ENCODE data around the gene RABGEF1.
"Not testable (repeated sequence)": the region's sequence is repeated elsewhere in the genome, so short reads cannot be mapped to it uniquely, and the experiment has no call there.

Gene RABGEF1

DNA sequence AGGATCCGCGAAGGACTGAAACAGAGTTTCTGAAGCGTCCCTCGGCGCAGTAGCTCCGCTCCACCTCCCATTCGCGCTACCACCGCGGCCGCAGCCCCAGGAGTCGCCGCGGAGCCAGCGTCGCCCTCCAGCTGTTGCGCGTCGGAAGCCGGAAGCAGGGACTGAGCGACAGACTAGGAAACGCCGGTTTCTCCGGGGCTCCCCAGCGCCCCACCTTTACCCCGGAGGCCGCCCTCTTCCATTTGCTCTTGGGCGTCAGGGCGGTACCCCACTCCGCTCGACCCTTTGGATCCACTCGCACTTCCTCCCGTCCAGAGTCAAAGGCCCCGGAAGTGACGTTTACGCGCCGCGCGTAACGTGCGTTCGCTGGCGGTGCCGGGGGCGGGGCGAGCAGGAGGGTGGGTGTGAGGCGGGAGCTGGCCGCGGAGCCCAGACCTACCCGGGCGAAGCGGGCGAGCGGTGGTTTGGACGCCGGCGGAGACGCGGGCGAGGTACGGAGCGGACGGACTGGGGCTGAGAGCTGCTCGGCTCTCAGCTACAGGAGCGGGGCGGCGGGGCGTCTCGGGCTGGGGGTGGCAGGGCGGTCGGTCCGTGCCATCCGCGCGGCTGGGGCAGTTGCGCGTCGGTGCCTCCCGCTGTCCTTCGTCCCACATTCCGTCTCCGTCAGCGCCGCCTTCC is at the start of gene RABGEF1:
TSS of gene RABGEF1 (plus strand) at position 432 of the 678 bp plus-strand sequence. CDS start 31,167 bp downstream, outside the sequence.
- Histone ChIP-seq H3K27me3 (ENCODE audit: control insufficient read depth, insufficient read depth, low read length) (no peaks in the 10 kb centered on the region), H3K27ac (ENCODE audit: low read depth, low read length) (peak within 1 kb of the TSS; percentile 98), H3K4me3 (ENCODE audit: low read length) (peak within 1 kb of the TSS; percentile 95), H3K36me3 (ENCODE audit: control insufficient read depth, insufficient read depth, low read length) (no peaks in the 10 kb centered on the region), H3K9ac (ENCODE audit: low read length) (peak within 1 kb of the TSS; percentile 93), H3K4me1 (ENCODE audit: control insufficient read depth, insufficient read depth, low read length) (peaks cover 4% of the 10 kb centered on the region)

DNA sequence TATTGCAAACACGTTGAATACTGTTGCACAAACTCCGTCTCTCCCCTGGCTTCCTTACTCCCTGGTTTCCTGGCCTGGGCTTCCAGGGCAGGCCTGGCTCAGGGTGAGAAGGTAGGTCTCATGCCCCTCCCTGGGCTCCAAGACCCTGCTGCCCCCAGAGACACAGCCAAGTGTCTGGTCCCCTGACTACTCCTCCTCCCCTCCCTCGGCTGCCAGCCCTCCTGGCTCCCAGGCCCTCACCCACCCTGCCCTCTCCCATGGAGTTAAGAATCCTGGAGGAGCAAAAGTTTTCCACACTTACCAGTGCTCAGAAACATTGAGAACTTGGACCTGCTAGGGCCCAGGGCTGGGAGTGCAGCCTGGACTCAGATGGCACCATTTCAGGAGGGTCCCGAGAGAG is 47.2 kb upstream of the RABGEF1 start:
- H3K36me3 ChIP-seq (ENCODE audit: control insufficient read depth, insufficient read depth, low read length), result no peaks in the 10 kb centered on the region
- H3K27me3 ChIP-seq (ENCODE audit: control insufficient read depth, insufficient read depth, low read length), result no peaks in the 10 kb centered on the region
- no peak overlapping the region for H3K9ac ChIP-seq (ENCODE audit: low read length)
- H3K27ac ChIP-seq (ENCODE audit: low read depth, low read length), result no peak overlapping the region
- no peaks in the 10 kb centered on the region for H3K4me1 ChIP-seq (ENCODE audit: control insufficient read depth, insufficient read depth, low read length)
- no peak overlapping the region for H3K4me3 ChIP-seq (ENCODE audit: low read length)

DNA sequence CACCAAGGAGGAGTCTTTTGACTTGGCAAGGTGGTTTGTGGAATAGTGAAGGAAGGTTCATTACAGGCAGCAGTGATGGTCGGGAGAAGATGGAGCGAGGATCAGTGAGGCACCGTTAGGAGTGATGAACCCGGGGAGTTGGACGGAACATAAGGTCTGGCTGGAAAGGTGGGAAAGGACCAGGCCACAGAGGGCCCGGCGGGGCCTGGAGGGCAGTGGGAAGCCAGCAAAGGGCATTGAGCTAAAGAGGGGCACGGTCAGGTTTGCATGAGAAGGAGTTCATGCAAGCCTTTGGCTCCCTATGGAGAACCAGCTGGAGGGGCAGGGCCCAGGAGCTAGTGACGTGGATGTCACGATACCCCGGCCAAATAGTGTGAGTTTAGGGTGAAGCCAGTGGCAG is 46.2 kb upstream of the RABGEF1 start:
- H3K9ac ChIP-seq (ENCODE audit: low read length), result no peak overlapping the region
- H3K4me3 ChIP-seq (ENCODE audit: low read length), result no peak overlapping the region
- H3K27me3 ChIP-seq (ENCODE audit: control insufficient read depth, insufficient read depth, low read length), result no peaks in the 10 kb centered on the region
- H3K4me1 ChIP-seq (ENCODE audit: control insufficient read depth, insufficient read depth, low read length), result no peaks in the 10 kb centered on the region
- no peaks in the 10 kb centered on the region for H3K36me3 ChIP-seq (ENCODE audit: control insufficient read depth, insufficient read depth, low read length)
- no peak overlapping the region for H3K27ac ChIP-seq (ENCODE audit: low read depth, low read length)

DNA sequence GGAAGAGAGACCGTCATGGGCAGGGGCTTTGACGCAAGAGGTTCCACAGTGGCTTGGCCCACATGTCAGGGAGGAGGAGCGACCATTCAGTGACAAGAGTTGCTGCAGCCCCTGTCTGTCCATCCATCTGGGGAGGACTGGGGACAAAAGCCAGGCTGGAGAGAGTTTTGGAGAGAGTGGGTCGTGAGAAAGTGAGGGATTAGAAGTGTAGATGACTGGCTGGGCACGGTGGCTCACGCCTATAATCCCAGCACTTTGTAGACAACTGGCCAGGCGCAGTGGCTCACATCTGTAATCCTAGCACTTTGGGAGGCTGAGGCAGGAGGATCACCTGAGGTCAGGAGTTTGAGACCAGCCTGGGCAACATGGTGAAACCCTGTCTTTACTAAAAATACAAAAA is 45.1 kb upstream of the RABGEF1 start:
- not testable (repeated sequence) for H3K27me3 ChIP-seq (ENCODE audit: control insufficient read depth, insufficient read depth, low read length); H3K9ac ChIP-seq (ENCODE audit: low read length); H3K4me1 ChIP-seq (ENCODE audit: control insufficient read depth, insufficient read depth, low read length); H3K4me3 ChIP-seq (ENCODE audit: low read length); H3K27ac ChIP-seq (ENCODE audit: low read depth, low read length); H3K36me3 ChIP-seq (ENCODE audit: control insufficient read depth, insufficient read depth, low read length)

DNA sequence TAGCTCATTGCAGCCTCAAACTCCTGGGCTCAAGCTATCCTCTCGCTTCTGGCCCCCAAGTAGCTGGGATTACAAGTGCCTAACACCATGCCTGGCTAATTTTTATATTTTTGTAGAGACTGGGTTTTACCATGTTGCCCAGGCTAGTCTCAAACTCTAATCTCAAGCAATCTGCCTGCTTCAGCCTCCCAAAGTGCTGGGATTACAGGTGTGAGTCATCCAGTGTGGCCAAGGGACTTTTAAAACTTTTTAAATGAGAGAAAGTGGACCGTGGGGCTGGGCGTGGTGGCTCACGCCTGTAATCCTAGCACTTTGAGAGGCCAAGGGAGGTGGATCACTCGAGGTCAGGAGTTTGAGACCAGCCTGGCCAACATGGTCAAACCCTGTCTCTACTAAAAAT is 44.4 kb upstream of the RABGEF1 start:
- not testable (repeated sequence) for H3K27ac ChIP-seq (ENCODE audit: low read depth, low read length); H3K27me3 ChIP-seq (ENCODE audit: control insufficient read depth, insufficient read depth, low read length)

DNA sequence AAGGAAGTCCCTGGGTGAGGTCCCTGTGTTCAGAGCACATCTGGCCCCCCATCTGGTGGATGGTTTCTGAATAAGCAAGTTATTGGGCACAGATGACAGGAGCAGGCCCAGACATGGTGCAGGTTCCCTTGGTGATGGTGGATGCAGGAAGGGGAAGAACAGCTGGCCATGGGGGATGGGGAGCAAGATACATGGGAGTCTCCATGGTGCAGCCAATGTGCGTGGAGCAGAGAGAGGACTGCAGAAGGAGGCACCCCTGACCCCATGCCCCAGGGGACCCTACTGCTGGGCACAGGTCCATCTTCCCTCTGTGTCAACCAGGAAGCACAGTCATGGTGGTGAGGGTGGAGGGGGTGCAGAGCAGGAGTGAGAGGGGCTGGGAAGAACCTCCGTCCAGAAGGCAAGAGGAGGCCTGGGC is 43.8 kb upstream of the RABGEF1 start:
- Histone ChIP-seq H3K4me3 (ENCODE audit: low read length) (no peak overlapping the region), H3K27ac (ENCODE audit: low read depth, low read length) (no peak overlapping the region), H3K9ac (ENCODE audit: low read length) (no peak overlapping the region), H3K4me1 (ENCODE audit: control insufficient read depth, insufficient read depth, low read length) (no peaks in the 10 kb centered on the region), H3K36me3 (ENCODE audit: control insufficient read depth, insufficient read depth, low read length) (no peaks in the 10 kb centered on the region), H3K27me3 (ENCODE audit: control insufficient read depth, insufficient read depth, low read length) (no peaks in the 10 kb centered on the region)

More for the DNA sequence above, 44.4 kb upstream of the RABGEF1 start:
- H3K9ac ChIP-seq (ENCODE audit: low read length); H3K36me3 ChIP-seq (ENCODE audit: control insufficient read depth, insufficient read depth, low read length); H3K4me3 ChIP-seq (ENCODE audit: low read length); H3K4me1 ChIP-seq (ENCODE audit: control insufficient read depth, insufficient read depth, low read length): not testable (repeated sequence)

DNA sequence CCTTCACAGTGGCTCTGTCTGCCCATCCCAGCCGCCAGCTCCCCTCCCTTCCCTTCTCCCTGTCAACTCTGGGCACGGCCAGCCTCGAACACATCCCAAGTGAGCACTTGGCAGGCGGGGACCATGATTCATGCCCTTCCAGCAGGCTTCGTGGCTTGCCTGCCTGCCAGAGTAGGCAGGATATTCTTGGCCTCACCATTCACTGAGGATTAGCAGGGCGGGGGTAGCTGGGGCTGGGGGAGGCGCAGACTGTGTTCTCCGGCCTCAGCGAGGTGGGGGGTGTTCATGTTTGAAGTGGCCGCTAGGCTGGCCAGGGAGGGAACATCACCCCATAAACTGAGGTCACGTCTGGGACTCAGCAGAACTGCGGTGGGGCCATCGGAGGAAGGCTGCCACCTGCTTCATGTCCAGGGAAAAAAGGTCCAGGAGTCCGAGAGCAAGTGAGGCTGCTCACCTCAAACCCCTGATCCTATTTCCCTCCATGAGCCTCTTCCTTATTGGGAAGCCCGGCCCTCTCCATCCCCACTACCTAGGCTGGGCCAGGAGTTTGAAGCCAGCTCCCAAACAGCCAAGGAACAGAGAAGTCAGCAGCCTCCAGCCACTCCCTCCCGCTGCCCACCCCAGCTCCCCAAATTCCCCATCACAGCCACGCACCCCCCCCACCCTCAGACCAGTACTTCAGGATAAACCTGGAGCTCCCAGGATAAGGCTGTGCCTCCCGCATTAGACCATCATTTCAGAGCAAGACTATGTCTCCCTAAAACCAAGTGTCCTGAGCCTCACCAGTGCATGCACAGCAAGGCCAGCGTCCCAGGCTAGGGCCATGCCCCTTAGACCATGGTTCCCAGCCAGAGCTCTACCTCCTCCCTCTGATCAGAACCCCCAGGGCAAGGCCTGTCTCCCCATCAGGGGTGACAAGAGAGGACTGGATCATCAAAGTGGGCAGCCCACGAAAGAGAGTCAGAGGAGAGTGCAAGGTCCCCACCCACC is 42.8 kb upstream of the RABGEF1 start:
- no peaks in the 10 kb centered on the region for H3K36me3 ChIP-seq (ENCODE audit: control insufficient read depth, insufficient read depth, low read length)
- H3K9ac ChIP-seq (ENCODE audit: low read length), result no peak overlapping the region
- H3K27me3 ChIP-seq (ENCODE audit: control insufficient read depth, insufficient read depth, low read length), result no peaks in the 10 kb centered on the region
- peak overlapping the region; percentile 40 for H3K27ac ChIP-seq (ENCODE audit: low read depth, low read length)
- no peaks in the 10 kb centered on the region for H3K4me1 ChIP-seq (ENCODE audit: control insufficient read depth, insufficient read depth, low read length)
- no peak overlapping the region for H3K4me3 ChIP-seq (ENCODE audit: low read length)

DNA sequence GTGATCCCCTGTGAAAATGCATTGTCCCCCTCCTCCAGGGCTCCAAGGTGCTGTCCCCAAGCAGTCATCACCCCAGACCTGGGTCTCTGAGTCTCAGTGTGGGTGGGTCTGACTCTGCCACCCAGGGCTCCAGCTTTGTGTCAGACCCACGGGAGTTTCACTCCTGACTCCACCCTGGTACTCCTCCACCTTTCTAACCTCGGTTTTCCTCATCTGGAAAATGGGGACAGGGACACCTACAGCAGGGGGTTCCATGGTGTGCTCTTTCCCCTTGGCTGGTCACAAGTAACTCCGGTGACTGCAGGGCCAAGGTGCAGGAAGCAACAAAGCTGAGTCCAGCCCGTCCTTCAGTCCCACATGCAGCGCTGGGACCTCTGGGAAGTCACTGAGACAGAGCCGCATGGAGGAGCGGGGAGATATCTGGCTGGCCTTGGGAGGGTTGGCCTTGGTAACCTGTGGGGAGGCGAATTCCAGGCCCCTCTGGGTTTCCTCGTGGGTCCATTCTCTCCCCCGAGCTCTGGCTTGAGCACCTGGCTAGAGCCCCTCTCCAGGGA is 41.8 kb upstream of the RABGEF1 start:
- Histone ChIP-seq H3K9ac (ENCODE audit: low read length) (no peak overlapping the region), H3K4me1 (ENCODE audit: control insufficient read depth, insufficient read depth, low read length) (no peaks in the 10 kb centered on the region), H3K36me3 (ENCODE audit: control insufficient read depth, insufficient read depth, low read length) (no peaks in the 10 kb centered on the region), H3K4me3 (ENCODE audit: low read length) (no peak overlapping the region), H3K27ac (ENCODE audit: low read depth, low read length) (no peak overlapping the region), H3K27me3 (ENCODE audit: control insufficient read depth, insufficient read depth, low read length) (no peaks in the 10 kb centered on the region)

DNA sequence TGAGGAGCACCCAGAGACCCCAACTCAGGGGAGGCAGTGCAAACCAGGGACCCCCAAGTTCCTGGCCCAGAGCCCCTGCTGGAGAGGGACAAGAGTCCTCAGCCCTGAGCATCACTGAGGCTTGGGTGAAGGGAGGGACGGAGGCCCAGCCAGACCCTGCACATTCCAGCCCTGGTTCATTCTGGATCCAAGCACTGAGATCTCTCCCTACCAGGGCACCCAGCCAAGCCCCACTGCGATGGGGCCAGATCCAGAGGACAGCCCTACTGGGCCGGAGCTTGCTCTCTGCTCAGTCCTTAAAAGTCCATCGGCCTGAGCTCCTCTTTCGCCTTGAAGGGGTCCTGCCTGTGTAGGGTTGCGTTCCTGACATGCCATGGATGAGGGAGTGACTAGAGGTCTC is 40.5 kb upstream of the RABGEF1 start:
- Histone ChIP-seq H3K36me3 (ENCODE audit: control insufficient read depth, insufficient read depth, low read length) (no peaks in the 10 kb centered on the region), H3K27ac (ENCODE audit: low read depth, low read length) (peak overlapping the region; percentile 42), H3K9ac (ENCODE audit: low read length) (no peak overlapping the region), H3K4me3 (ENCODE audit: low read length) (no peak overlapping the region), H3K4me1 (ENCODE audit: control insufficient read depth, insufficient read depth, low read length) (no peaks in the 10 kb centered on the region), H3K27me3 (ENCODE audit: control insufficient read depth, insufficient read depth, low read length) (no peaks in the 10 kb centered on the region)

DNA sequence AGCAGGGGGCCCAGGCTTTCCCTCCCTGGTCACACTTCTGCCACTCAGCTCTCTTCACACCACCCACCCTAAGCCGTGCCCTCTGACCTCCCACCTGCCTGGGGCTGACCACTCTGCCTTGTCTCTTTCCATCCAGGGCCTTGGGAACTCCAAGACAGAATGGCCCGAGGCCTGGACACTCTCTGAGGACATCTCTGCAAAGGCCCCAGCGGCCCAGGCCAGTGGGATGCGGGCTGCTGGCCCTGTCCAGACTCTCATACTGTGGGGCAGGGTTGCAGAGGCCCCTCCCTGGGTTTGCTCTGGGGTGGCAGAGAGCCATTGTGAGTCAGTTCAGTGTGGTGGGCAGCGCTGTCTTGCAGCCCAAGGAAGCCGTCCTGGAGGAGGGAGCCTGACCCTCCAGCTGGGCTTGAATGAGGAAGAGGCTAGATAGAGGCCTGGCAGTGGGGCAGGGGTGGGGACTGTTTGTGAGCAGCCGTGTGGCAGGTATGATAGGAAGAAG is 39.9 kb upstream of the RABGEF1 start:
- Histone ChIP-seq H3K4me3 (ENCODE audit: low read length) (no peak overlapping the region), H3K9ac (ENCODE audit: low read length) (no peak overlapping the region), H3K4me1 (ENCODE audit: control insufficient read depth, insufficient read depth, low read length) (no peaks in the 10 kb centered on the region), H3K27me3 (ENCODE audit: control insufficient read depth, insufficient read depth, low read length) (no peaks in the 10 kb centered on the region), H3K36me3 (ENCODE audit: control insufficient read depth, insufficient read depth, low read length) (no peaks in the 10 kb centered on the region), H3K27ac (ENCODE audit: low read depth, low read length) (peak overlapping the region; percentile 43)

DNA sequence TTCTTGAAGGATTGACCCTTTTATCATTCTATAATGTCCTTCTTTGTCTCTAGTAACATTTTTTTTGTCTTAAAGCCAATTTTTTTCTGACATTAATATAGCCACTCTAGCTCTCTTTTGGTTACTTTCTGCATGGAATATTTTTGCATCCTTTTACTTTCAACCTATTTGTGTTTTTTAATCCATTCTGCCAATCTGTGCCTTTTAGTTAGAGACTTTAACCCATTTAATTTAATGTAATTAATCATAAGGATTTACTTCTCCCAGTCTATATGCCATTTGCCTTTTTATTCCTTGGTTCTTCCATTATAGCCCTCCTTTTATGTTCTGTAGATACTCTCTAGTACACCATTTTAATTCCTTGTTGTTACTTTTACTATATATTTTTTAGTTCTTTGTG is 32.7 kb upstream of the RABGEF1 start:
- Histone ChIP-seq H3K27ac (ENCODE audit: low read depth, low read length) (no peak overlapping the region), H3K4me3 (ENCODE audit: low read length) (no peak overlapping the region), H3K9ac (ENCODE audit: low read length) (no peak overlapping the region), H3K27me3 (ENCODE audit: control insufficient read depth, insufficient read depth, low read length) (no peaks in the 10 kb centered on the region), H3K36me3 (ENCODE audit: control insufficient read depth, insufficient read depth, low read length) (no peaks in the 10 kb centered on the region), H3K4me1 (ENCODE audit: control insufficient read depth, insufficient read depth, low read length) (no peaks in the 10 kb centered on the region)

DNA sequence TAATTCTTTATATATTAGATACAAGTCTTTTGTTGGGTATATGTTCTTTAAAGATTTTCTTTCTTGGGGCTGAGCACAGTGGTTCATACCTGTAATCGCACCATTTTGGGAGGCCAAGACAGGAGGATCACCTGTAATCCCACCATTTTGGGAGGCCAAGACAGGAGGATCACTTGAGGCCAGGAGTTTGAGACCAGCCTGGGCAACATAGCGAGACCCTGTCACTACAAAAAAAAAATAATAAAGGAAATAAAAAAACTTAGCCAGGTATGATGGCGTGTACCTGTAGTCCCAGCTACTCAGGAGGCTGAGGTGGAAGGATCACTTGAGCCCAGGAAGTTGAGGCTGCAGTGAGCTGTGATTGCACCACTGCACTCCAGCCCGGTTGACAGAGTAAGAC is 29.8 kb upstream of the RABGEF1 start:
- H3K9ac ChIP-seq (ENCODE audit: low read length); H3K36me3 ChIP-seq (ENCODE audit: control insufficient read depth, insufficient read depth, low read length); H3K27ac ChIP-seq (ENCODE audit: low read depth, low read length); H3K27me3 ChIP-seq (ENCODE audit: control insufficient read depth, insufficient read depth, low read length); H3K4me3 ChIP-seq (ENCODE audit: low read length); H3K4me1 ChIP-seq (ENCODE audit: control insufficient read depth, insufficient read depth, low read length): not testable (repeated sequence)
